Neural cell (in vitro differentiated cells): ENCODE data around the gene MYBPHL. TPM values are rescaled to one million over a fixed set of nuclear protein-coding genes. Genes with fewer than 3 reads are reported as not detected.

Experiments
- H2AFZ ChIP-seq: fragments of 200-600, 300-800 bp; sonication (generic), shearing (Covaris generic); 2 replicates; pipeline ENCODE4 v1.6.0; 2014; ENCODE audit warnings: low read depth, mild to moderate bottlenecking, antibody characterized with exemption, low read length, moderate library complexity
- H3F3A ChIP-seq: fragments of 200-600 bp; shearing (Covaris generic); 2 replicates; pipeline ENCODE4 v1.6.1; 2016; ENCODE audit warnings: mild to moderate bottlenecking, moderate library complexity, mixed read lengths, antibody characterized with exemption, low read length; ENCODE audit not compliant: insufficient read depth, poor library complexity, severe bottlenecking
- H3K27ac ChIP-seq: fragments of 200-600, 300-800 bp; sonication (generic), shearing (Covaris generic); 2 replicates; pipeline ENCODE4 v1.5.1; 2014; ENCODE audit warnings: mild to moderate bottlenecking, low read length, moderate library complexity
- H3K27me3 ChIP-seq: fragments of 300-800, 200-600 bp; sonication (generic), shearing (Covaris generic); 2 replicates; pipeline ENCODE4 v1.6.0; 2014; ENCODE audit warnings: mild to moderate bottlenecking, low read depth, low read length, moderate library complexity; ENCODE audit not compliant: insufficient read depth
- H3K36me3 ChIP-seq: fragments of 300-800, 200-600 bp; sonication (generic), shearing (Covaris generic); 2 replicates; pipeline ENCODE4 v1.5.1; 2014; ENCODE audit warnings: mild to moderate bottlenecking, antibody characterized with exemption, low read length, moderate library complexity; ENCODE audit not compliant: insufficient read depth
- H3K4me2 ChIP-seq: fragments of 300-800, 200-600 bp; sonication (generic), shearing (Covaris generic); 2 replicates; pipeline ENCODE4 v1.6.0; 2014; ENCODE audit warnings: mild to moderate bottlenecking, low read length
- H3K4me3 ChIP-seq: fragments of 300-800, 200-600 bp; sonication (generic), shearing (Covaris generic); 2 replicates; pipeline ENCODE4 v1.5.1; 2014; ENCODE audit warnings: mild to moderate bottlenecking, low read length, moderate library complexity
- H3K79me2 ChIP-seq: fragments of 200-600 bp; shearing (Covaris generic); replicated peaks from 2 replicates; pipeline ENCODE4 v1.6.0; 2014; ENCODE audit warnings: mild to moderate bottlenecking, low read length, moderate library complexity; ENCODE audit not compliant: insufficient read depth
- H3K9ac ChIP-seq: fragments of 300-800, 200-600 bp; sonication (generic), shearing (Covaris generic); 2 replicates; pipeline ENCODE4 v1.6.1; 2016; ENCODE audit warnings: mild to moderate bottlenecking, low read length, mixed read lengths
- H3K9me2 ChIP-seq: fragments of 200-600 bp; shearing (Covaris generic); 2 replicates; pipeline ENCODE4 v1.6.1; 2016; ENCODE audit warnings: mild to moderate bottlenecking, low read length, mixed read lengths; ENCODE audit not compliant: insufficient read depth
- H3K9me3 ChIP-seq: fragments of 200-600, 300-800 bp; sonication (generic), shearing (Covaris generic); 2 replicates; pipeline ENCODE4 v1.6.1; 2016; ENCODE audit warnings: mild to moderate bottlenecking, mixed run types, low read length, moderate library complexity, mixed read lengths
- H4K20me1 ChIP-seq: fragments of 200-600 bp; shearing (Covaris generic); 2 replicates; pipeline ENCODE4 v1.6.1; 2016; ENCODE audit warnings: mild to moderate bottlenecking, mixed run types; ENCODE audit not compliant: insufficient read depth
- CTCF ChIP-seq: fragments of 450-650 bp; IDR thresholded peaks from 2 replicates; pipeline ENCODE4 v1.5.1; 2014; ENCODE audit warnings: antibody characterized with exemption, mild to moderate bottlenecking, moderate library complexity; ENCODE audit not compliant: poor library complexity, severe bottlenecking
- EP300 ChIP-seq: fragments of 450-650 bp; conservative IDR thresholded peaks from 2 replicates; pipeline ENCODE4 v1.6.1; 2014; ENCODE audit warnings: antibody characterized with exemption, mild to moderate bottlenecking, moderate library complexity; ENCODE audit not compliant: poor library complexity, severe bottlenecking
- EZH2 ChIP-seq: fragments of 200-600, 300-800 bp; shearing (Covaris generic), sonication (generic); IDR thresholded peaks from 2 replicates; pipeline ENCODE4 v1.6.1; 2014; ENCODE audit warnings: antibody characterized with exemption, low read length, borderline replicate concordance, mild to moderate bottlenecking; ENCODE audit not compliant: insufficient read depth, poor library complexity, severe bottlenecking
- MXI1 ChIP-seq: fragments of 450-650 bp; conservative IDR thresholded peaks from 2 replicates; pipeline ENCODE4 v1.6.1; 2014; ENCODE audit warnings: antibody characterized with exemption, mild to moderate bottlenecking; ENCODE audit not compliant: poor library complexity, severe bottlenecking
- POLR2AphosphoS5 ChIP-seq: IDR thresholded peaks from 2 replicates; pipeline ENCODE4 v1.6.1; 2012
- RAD21 ChIP-seq: fragments of 450-650 bp; conservative IDR thresholded peaks from 2 replicates; pipeline ENCODE4 v1.6.1; 2014; ENCODE audit warnings: antibody characterized with exemption, mild to moderate bottlenecking, moderate library complexity
- REST ChIP-seq: IDR thresholded peaks from 2 replicates; pipeline ENCODE4 v1.6.1; 2012; ENCODE audit warnings: borderline replicate concordance
- SMC3 ChIP-seq: fragments of 450-650 bp; conservative IDR thresholded peaks from 2 replicates; pipeline ENCODE4 v1.6.1; 2014; ENCODE audit warnings: antibody characterized with exemption, mild to moderate bottlenecking, moderate library complexity; ENCODE audit not compliant: poor library complexity
- TAF1 ChIP-seq: IDR thresholded peaks from 2 replicates; pipeline ENCODE4 v1.6.1; 2012; ENCODE audit warnings: low read depth
- polyA plus RNA-seq: library from polyadenylated mRNA; depleted of rRNA; stranded (reverse); fragments of >200 nt; gene quantifications from 2 replicates; pipeline ENCODE4 v1.2.3, GENCODE V29; 2014

The MYBPHL gene
- polyA plus RNA-seq, 1 donor from 2014 or later: 1.6 TPM

GRCh38 chr1:109263597-109264378, 43.0 kb downstream of the MYBPHL start:
- TF ChIP-seq RAD21: peak; percentile 73
- TF ChIP-seq EZH2: no peak
- TF ChIP-seq EP300: no peak
- TF ChIP-seq CTCF: peak; percentile 93
- TF ChIP-seq POLR2AphosphoS5: no peak
- TF ChIP-seq TAF1: no peak
- peak; percentile 80 for TF ChIP-seq SMC3
- no peak for TF ChIP-seq REST
- TF ChIP-seq MXI1: peak; percentile 31
- Histone ChIP-seq H3K9me3 (no peaks in the 10 kb centered on the region), H4K20me1 (no peaks in the 10 kb centered on the region), H3K9me2 (no peaks in the 10 kb centered on the region), H3K4me2 (no peak overlapping the region), H3K4me3 (no peak overlapping the region), H3F3A (no peaks in the 10 kb centered on the region), H2AFZ (no peak overlapping the region), H3K27ac (no peak overlapping the region), H3K27me3 (no peaks in the 10 kb centered on the region), H3K79me2 (no peaks in the 10 kb centered on the region), H3K36me3 (peaks cover 12% of the 10 kb centered on the region), H3K9ac (no peak overlapping the region)

GRCh38 chr1:109263234-109263596, 43.6 kb downstream of the MYBPHL start:
- Histone ChIP-seq H3K27me3 (no peaks in the 10 kb centered on the region), H3K36me3 (peaks cover 12% of the 10 kb centered on the region), H3K9ac (no peak overlapping the region), H4K20me1 (no peaks in the 10 kb centered on the region), H3K4me2 (no peak overlapping the region), H2AFZ (no peak overlapping the region), H3K9me2 (no peaks in the 10 kb centered on the region), H3K9me3 (no peaks in the 10 kb centered on the region), H3K27ac (no peak overlapping the region), H3F3A (no peaks in the 10 kb centered on the region), H3K4me3 (no peak overlapping the region), H3K79me2 (no peaks in the 10 kb centered on the region)
- no peak for TF ChIP-seq SMC3
- TF ChIP-seq CTCF: no peak
- TF ChIP-seq REST: no peak
- TF ChIP-seq MXI1: no peak
- TF ChIP-seq EP300: no peak
- no peak for TF ChIP-seq POLR2AphosphoS5
- no peak for TF ChIP-seq EZH2
- TF ChIP-seq RAD21: no peak
- no peak for TF ChIP-seq TAF1
